ENCODE data around the gene NUP153.

Gene NUP153

DNA sequence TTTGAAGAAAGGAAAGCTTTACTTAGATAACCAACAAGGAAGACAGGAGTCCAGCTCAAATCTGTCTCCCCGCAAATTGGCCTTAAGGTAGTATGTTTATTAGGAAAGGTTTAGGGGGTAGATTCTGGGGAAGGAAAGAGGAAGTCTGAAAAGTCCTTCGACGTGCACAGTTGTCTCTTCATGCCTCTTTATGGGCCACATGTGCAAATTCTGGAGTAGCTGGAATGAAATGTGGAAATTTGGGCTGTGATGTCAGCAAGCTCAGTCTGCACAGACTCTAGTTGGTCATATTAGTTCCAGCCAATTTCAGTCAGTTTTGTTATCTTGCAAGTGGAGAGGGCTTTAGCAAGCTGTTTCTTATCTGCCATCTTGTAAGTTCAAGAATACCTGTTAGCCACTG lies 50.1 kb downstream of the NUP153 start:
- Histone ChIP-seq H3K9ac (ENCODE audit: low read length) (no peak overlapping the region), H3K4me1 (ENCODE audit: control insufficient read depth, insufficient read depth, low read length) (no peaks in the 10 kb centered on the region), H3K9me3 (ENCODE audit: control insufficient read depth, insufficient read depth, low read depth, low read length) (no peaks in the 10 kb centered on the region), H3K36me3 (ENCODE audit: control insufficient read depth, insufficient read depth, low read length) (peaks cover 88% of the 10 kb centered on the region), H3K4me3 (ENCODE audit: low read depth, low read length) (no peak overlapping the region), H3K27ac (ENCODE audit: low read depth, low read length) (no peak overlapping the region), H3K27me3 (ENCODE audit: control insufficient read depth, insufficient read depth, low read length) (no peaks in the 10 kb centered on the region)

GRCh38 chr6:17656092-17656491 lies 50.6 kb downstream of the NUP153 start:
- Histone ChIP-seq H3K4me3 (ENCODE audit: low read depth, low read length) (no peak overlapping the region), H3K9ac (ENCODE audit: low read length) (no peak overlapping the region), H3K9me3 (ENCODE audit: control insufficient read depth, insufficient read depth, low read depth, low read length) (no peaks in the 10 kb centered on the region), H3K27me3 (ENCODE audit: control insufficient read depth, insufficient read depth, low read length) (no peaks in the 10 kb centered on the region), H3K27ac (ENCODE audit: low read depth, low read length) (no peak overlapping the region), H3K4me1 (ENCODE audit: control insufficient read depth, insufficient read depth, low read length) (no peaks in the 10 kb centered on the region), H3K36me3 (ENCODE audit: control insufficient read depth, insufficient read depth, low read length) (peaks cover 83% of the 10 kb centered on the region)

DNA sequence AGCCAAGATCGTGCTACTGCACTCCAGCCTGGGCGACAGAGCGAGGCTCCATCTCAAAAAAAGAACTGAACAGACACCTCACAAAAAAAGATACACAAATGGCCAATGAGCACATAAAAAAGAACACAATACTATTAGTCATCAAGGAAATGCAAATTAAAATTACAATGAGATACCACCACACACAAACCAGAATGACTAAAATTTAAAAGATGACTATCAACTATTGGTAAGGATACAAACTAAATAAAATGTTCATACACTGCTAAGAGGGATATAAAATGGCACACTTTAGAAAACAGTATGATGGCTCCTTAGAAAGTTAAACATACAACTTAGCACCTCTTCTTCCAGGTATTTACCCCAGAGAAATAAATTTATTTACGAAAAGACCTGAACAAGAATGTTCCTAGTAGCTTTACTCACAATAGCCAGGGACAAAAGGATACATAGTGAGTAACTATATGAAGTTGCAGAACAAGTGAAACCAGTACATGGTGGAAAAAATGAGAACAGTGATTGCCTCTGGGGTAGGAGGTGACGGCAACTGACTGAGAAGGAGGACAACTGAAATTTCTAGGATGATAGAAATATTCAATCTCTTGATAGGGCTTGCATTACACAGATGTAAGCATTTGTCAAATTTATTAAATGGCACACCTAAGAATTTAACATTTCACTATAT lies 53.4 kb downstream of the NUP153 start:
- Histone ChIP-seq H3K4me3 (ENCODE audit: low read depth, low read length) (no peak overlapping the region), H3K9me3 (ENCODE audit: control insufficient read depth, insufficient read depth, low read depth, low read length) (no peaks in the 10 kb centered on the region), H3K27ac (ENCODE audit: low read depth, low read length) (no peak overlapping the region), H3K4me1 (ENCODE audit: control insufficient read depth, insufficient read depth, low read length) (no peaks in the 10 kb centered on the region), H3K27me3 (ENCODE audit: control insufficient read depth, insufficient read depth, low read length) (no peaks in the 10 kb centered on the region), H3K9ac (ENCODE audit: low read length) (no peak overlapping the region), H3K36me3 (ENCODE audit: control insufficient read depth, insufficient read depth, low read length) (peaks cover 84% of the 10 kb centered on the region)

- Histone ChIP-seq H3K9ac (ENCODE audit: low read length) (no peak overlapping the region), H3K27me3 (ENCODE audit: control insufficient read depth, insufficient read depth, low read length) (no peaks in the 10 kb centered on the region), H3K36me3 (ENCODE audit: control insufficient read depth, insufficient read depth, low read length) (peaks cover 86% of the 10 kb centered on the region), H3K4me1 (ENCODE audit: control insufficient read depth, insufficient read depth, low read length) (no peaks in the 10 kb centered on the region), H3K27ac (ENCODE audit: low read depth, low read length) (no peak overlapping the region), H3K9me3 (ENCODE audit: control insufficient read depth, insufficient read depth, low read depth, low read length) (no peaks in the 10 kb centered on the region), H3K4me3 (ENCODE audit: low read depth, low read length) (no peak overlapping the region)
Observed at GRCh38 chr6:17650656-17651309, 55.9 kb downstream of the NUP153 start.

DNA sequence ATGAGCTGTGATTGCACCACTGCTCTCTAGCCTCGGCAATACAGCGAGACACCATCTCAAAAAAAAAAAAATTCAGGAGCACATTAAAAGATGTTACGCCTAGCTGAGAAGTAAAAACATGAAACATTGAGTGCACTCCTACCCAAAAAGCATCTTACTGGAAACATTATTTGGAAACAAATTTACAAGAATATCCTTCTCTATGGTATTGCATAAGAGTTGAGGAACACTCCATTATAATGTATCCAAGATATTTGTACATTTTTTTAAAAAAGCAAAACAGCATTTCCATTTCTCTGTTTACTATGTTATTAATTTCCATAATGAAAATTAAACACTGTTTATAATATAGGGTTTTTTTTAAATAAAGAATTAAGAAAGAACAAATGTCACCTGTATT lies 58.0 kb downstream of the NUP153 start:
- H3K27ac ChIP-seq (ENCODE audit: low read depth, low read length) = no peak overlapping the region
- no peak overlapping the region for H3K9ac ChIP-seq (ENCODE audit: low read length)
- H3K36me3 ChIP-seq (ENCODE audit: control insufficient read depth, insufficient read depth, low read length) = peaks cover 87% of the 10 kb centered on the region

DNA sequence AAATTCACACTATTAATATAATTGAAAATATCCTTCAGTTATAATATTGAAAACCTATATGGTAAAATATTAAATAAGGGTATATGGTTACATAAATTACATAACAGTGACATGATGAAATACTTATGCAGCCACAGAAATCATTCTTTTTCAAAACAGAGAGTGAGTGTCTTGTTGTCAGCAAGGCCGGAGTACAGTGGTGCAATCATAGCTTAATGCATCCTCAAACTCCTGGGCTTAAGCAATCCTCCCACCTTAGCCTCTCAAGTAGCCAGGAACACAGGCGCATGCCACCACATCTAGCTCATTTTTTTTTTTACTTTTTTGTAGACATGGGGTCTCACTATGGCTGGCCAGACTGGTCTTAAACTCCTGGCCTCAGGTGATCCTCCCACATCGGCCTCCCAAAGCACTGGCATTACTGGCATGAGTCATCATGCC lies 66.2 kb downstream of the NUP153 start:
- H3K36me3 ChIP-seq (ENCODE audit: control insufficient read depth, insufficient read depth, low read length) = peaks cover 95% of the 10 kb centered on the region
- H3K27ac ChIP-seq (ENCODE audit: low read depth, low read length) = no peak overlapping the region
- no peaks in the 10 kb centered on the region for H3K9me3 ChIP-seq (ENCODE audit: control insufficient read depth, insufficient read depth, low read depth, low read length)
- no peaks in the 10 kb centered on the region for H3K27me3 ChIP-seq (ENCODE audit: control insufficient read depth, insufficient read depth, low read length)
- no peak overlapping the region for H3K9ac ChIP-seq (ENCODE audit: low read length)
- no peaks in the 10 kb centered on the region for H3K4me1 ChIP-seq (ENCODE audit: control insufficient read depth, insufficient read depth, low read length)
- H3K4me3 ChIP-seq (ENCODE audit: low read depth, low read length) = no peak overlapping the region

More for the DNA sequence above, 58.0 kb downstream of the NUP153 start:
- no peaks in the 10 kb centered on the region for H3K9me3 ChIP-seq (ENCODE audit: control insufficient read depth, insufficient read depth, low read depth, low read length)
- H3K27me3 ChIP-seq (ENCODE audit: control insufficient read depth, insufficient read depth, low read length) = no peaks in the 10 kb centered on the region
- no peaks in the 10 kb centered on the region for H3K4me1 ChIP-seq (ENCODE audit: control insufficient read depth, insufficient read depth, low read length)
- H3K4me3 ChIP-seq (ENCODE audit: low read depth, low read length) = no peak overlapping the region

GRCh38 chr6:17638212-17638715 lies 68.5 kb downstream of the NUP153 start:
- Histone ChIP-seq H3K9ac (ENCODE audit: low read length) (no peak overlapping the region), H3K36me3 (ENCODE audit: control insufficient read depth, insufficient read depth, low read length) (peaks cover 93% of the 10 kb centered on the region), H3K9me3 (ENCODE audit: control insufficient read depth, insufficient read depth, low read depth, low read length) (no peaks in the 10 kb centered on the region), H3K27me3 (ENCODE audit: control insufficient read depth, insufficient read depth, low read length) (no peaks in the 10 kb centered on the region), H3K27ac (ENCODE audit: low read depth, low read length) (no peak overlapping the region), H3K4me1 (ENCODE audit: control insufficient read depth, insufficient read depth, low read length) (no peaks in the 10 kb centered on the region), H3K4me3 (ENCODE audit: low read depth, low read length) (no peak overlapping the region)

- Histone ChIP-seq H3K36me3 (ENCODE audit: control insufficient read depth, insufficient read depth, low read length) (peaks cover 95% of the 10 kb centered on the region), H3K9me3 (ENCODE audit: control insufficient read depth, insufficient read depth, low read depth, low read length) (no peaks in the 10 kb centered on the region), H3K27ac (ENCODE audit: low read depth, low read length) (no peak overlapping the region), H3K27me3 (ENCODE audit: control insufficient read depth, insufficient read depth, low read length) (no peaks in the 10 kb centered on the region), H3K9ac (ENCODE audit: low read length) (no peak overlapping the region), H3K4me1 (ENCODE audit: control insufficient read depth, insufficient read depth, low read length) (no peaks in the 10 kb centered on the region), H3K4me3 (ENCODE audit: low read depth, low read length) (no peak overlapping the region)
Observed at GRCh38 chr6:17635568-17635967, 71.2 kb downstream of the NUP153 start.

- Histone ChIP-seq H3K27me3 (ENCODE audit: control insufficient read depth, insufficient read depth, low read length) (no peaks in the 10 kb centered on the region), H3K4me3 (ENCODE audit: low read depth, low read length) (no peak overlapping the region), H3K9ac (ENCODE audit: low read length) (no peak overlapping the region), H3K9me3 (ENCODE audit: control insufficient read depth, insufficient read depth, low read depth, low read length) (no peaks in the 10 kb centered on the region), H3K27ac (ENCODE audit: low read depth, low read length) (no peak overlapping the region), H3K36me3 (ENCODE audit: control insufficient read depth, insufficient read depth, low read length) (peaks cover 95% of the 10 kb centered on the region), H3K4me1 (ENCODE audit: control insufficient read depth, insufficient read depth, low read length) (no peaks in the 10 kb centered on the region)
Observed at GRCh38 chr6:17633465-17634188, 73.1 kb downstream of the NUP153 start.

- Histone ChIP-seq H3K36me3 (ENCODE audit: control insufficient read depth, insufficient read depth, low read length) (peaks cover 95% of the 10 kb centered on the region), H3K27ac (ENCODE audit: low read depth, low read length) (no peak overlapping the region), H3K27me3 (ENCODE audit: control insufficient read depth, insufficient read depth, low read length) (no peaks in the 10 kb centered on the region), H3K4me1 (ENCODE audit: control insufficient read depth, insufficient read depth, low read length) (no peaks in the 10 kb centered on the region), H3K9me3 (ENCODE audit: control insufficient read depth, insufficient read depth, low read depth, low read length) (no peaks in the 10 kb centered on the region), H3K4me3 (ENCODE audit: low read depth, low read length) (no peak overlapping the region), H3K9ac (ENCODE audit: low read length) (no peak overlapping the region)
Observed at GRCh38 chr6:17632934-17633333, 73.8 kb downstream of the NUP153 start.

DNA sequence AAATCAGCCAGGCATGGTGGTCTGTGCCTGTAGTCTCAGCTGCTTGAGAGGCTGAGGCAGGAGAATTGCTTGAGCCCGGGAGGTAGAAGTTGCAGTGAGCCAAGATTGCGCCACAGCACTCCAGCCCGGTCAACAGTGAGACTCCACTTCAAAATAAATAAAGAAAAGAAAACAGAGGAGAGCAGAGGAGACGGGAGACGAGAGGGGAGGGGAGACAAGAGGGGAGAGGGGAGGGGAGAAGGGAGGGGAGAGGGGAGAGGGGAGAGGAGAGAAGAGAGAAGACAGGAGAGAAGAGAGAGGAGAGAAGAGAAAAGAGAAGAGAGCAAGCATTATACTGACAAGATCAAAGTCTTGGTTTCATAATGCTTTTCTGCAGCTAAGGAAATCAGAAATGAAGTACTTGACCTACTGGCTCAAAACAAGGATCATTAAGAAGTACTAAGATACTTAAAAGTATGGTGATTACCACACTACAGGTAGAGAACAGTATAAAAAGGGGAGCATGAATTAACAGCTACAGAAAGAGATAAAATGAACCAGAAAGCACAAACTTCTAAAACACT lies 76.1 kb downstream of the NUP153 start:
- H3K36me3 ChIP-seq (ENCODE audit: control insufficient read depth, insufficient read depth, low read length) = peaks cover 94% of the 10 kb centered on the region
- H3K27ac ChIP-seq (ENCODE audit: low read depth, low read length) = no peak overlapping the region

More for the DNA sequence above, 76.1 kb downstream of the NUP153 start:
- no peaks in the 10 kb centered on the region for H3K27me3 ChIP-seq (ENCODE audit: control insufficient read depth, insufficient read depth, low read length)
- no peaks in the 10 kb centered on the region for H3K9me3 ChIP-seq (ENCODE audit: control insufficient read depth, insufficient read depth, low read depth, low read length)
- no peak overlapping the region for H3K9ac ChIP-seq (ENCODE audit: low read length)
- H3K4me1 ChIP-seq (ENCODE audit: control insufficient read depth, insufficient read depth, low read length) = no peaks in the 10 kb centered on the region
- no peak overlapping the region for H3K4me3 ChIP-seq (ENCODE audit: low read depth, low read length)
